K562 (cell line): ENCODE data around the gene BCAS3. TPM values are rescaled to one million over a fixed set of nuclear protein-coding genes. Genes with fewer than 3 reads are reported as not detected.

Experiments used
- ATAC-seq: fragments of 200-7000 bp; cut with Tn5 transposase; 3 replicates; pipeline ENCODE4 v1.9.1; 2020; ENCODE audit warnings: moderate library complexity
- BruUV-seq: library from RNA; stranded (reverse); fragments of 400-500 nt; replicated peaks from 2 replicates; lab custom pipeline; 2021; lab: Mats Ljungman, UMichigan
- CTCF ChIA-PET: fragments of 300-600 bp; formaldehyde crosslinking; extraction: SDS; loops from one replicate; lab custom pipeline; 2021; ENCODE audit warnings: low intra/inter-chr PET ratio; lab: Yijun Ruan, JAX
- POLR2A ChIA-PET: fragments of 300-600, 350-650 bp; sonication (Branson Sonifier 250); formaldehyde crosslinking; extraction: SDS; loops from one replicate; lab custom pipeline; 2021; ENCODE audit warnings: antibody characterized with exemption, inconsistent platforms; lab: Yijun Ruan, JAX
- DNase-seq, 4 experiments: peaks; one replicate each; pipeline versions ENCODE4 v3.0.0 to v3.0.0-alpha.2; 2011 to 2018; ENCODE audit warnings: low spot score in 3 of 4, mixed read lengths in 3 of 4; ENCODE audit errors: extremely low read depth in 1 of 4
- FAIRE-seq: peaks from 2 replicates; lab custom pipeline; 2011; peaks lifted over from hg19 to GRCh38; lab: Jason Lieb, UNC
- H2AFZ ChIP-seq: 2 replicates; pipeline ENCODE4 v1.6.0; 2011; ENCODE audit warnings: low read depth, low read length, control low read depth, inconsistent platforms
- H3K27ac ChIP-seq: fragments of 200-600 bp; 3 replicates; pipeline ENCODE4 v1.8.0; 2011; ENCODE audit warnings: low read depth, mild to moderate bottlenecking, control low read depth, inconsistent platforms, low read length, moderate library complexity, mixed read lengths; ENCODE audit errors: extremely low read depth
- H3K27me3 ChIP-seq, 2 experiments: fragments of 300-600 bp in 1 of 2; 2 replicates in 1 of 2; 3 replicates in 1 of 2; pipeline versions ENCODE4 v1.6.0 to v1.8.0; 2011; ENCODE audit warnings: inconsistent platforms in 2 of 2, low read length in 2 of 2, mild to moderate bottlenecking in 1 of 2, mixed read lengths in 1 of 2, moderate library complexity in 1 of 2; ENCODE audit not compliant: control insufficient read depth in 2 of 2, insufficient read depth in 2 of 2
- H3K36me3 ChIP-seq: fragments of 300-600 bp; 3 replicates; pipeline ENCODE4 v1.8.0; 2011; ENCODE audit warnings: mild to moderate bottlenecking, low read length, inconsistent platforms; ENCODE audit not compliant: control insufficient read depth, insufficient read depth
- H3K4me1 ChIP-seq, 2 experiments: fragments of 200-600 bp in 1 of 2; replicated peaks in 1 of 2; 2 replicates in 1 of 2; 3 replicates in 1 of 2; pipeline versions ENCODE4 v1.5.1 to v1.8.0; 2011; ENCODE audit warnings: inconsistent platforms in 2 of 2, low read length in 2 of 2, mild to moderate bottlenecking in 1 of 2, mixed read lengths in 1 of 2, moderate library complexity in 1 of 2; ENCODE audit not compliant: control insufficient read depth in 2 of 2, insufficient read depth in 2 of 2
- H3K4me2 ChIP-seq: 2 replicates; pipeline ENCODE4 v1.6.1; 2011; ENCODE audit warnings: low read length, control low read depth, inconsistent platforms, mixed read lengths; ENCODE audit not compliant: insufficient read depth
- H3K4me3 ChIP-seq: fragments of 200-600 bp; sonication (generic), shearing (Covaris generic); 2 replicates; pipeline ENCODE4 v1.5.1; 2016; ENCODE audit warnings: control low read depth, inconsistent platforms
- H3K79me2 ChIP-seq: fragments of 200-600 bp; 3 replicates; pipeline ENCODE4 v1.8.0; 2011; ENCODE audit warnings: low read length, inconsistent platforms; ENCODE audit not compliant: control insufficient read depth, insufficient read depth
- H3K9ac ChIP-seq, 2 experiments: 2 replicates each; pipeline versions ENCODE4 v1.6.0 to v1.6.1; 2011; ENCODE audit warnings: low read depth in 2 of 2, low read length in 2 of 2, control low read depth in 1 of 2, inconsistent platforms in 1 of 2, mild to moderate bottlenecking in 1 of 2, mixed read lengths in 1 of 2; ENCODE audit not compliant: insufficient read depth in 1 of 2
- H3K9me1 ChIP-seq: one replicate; pipeline ENCODE4 v1.6.0; 2011; ENCODE audit warnings: inconsistent platforms, mild to moderate bottlenecking, low read length, moderate library complexity; ENCODE audit not compliant: control insufficient read depth, insufficient read depth
- H3K9me3 ChIP-seq: replicated peaks from 2 replicates; pipeline ENCODE4 v1.5.1; 2011; ENCODE audit warnings: low read depth, low read length, inconsistent platforms; ENCODE audit not compliant: control insufficient read depth, insufficient read depth
- H4K20me1 ChIP-seq: replicated peaks from 2 replicates; pipeline ENCODE4 v1.6.1; 2011; ENCODE audit warnings: low read length, inconsistent platforms, mixed read lengths; ENCODE audit not compliant: control insufficient read depth, insufficient read depth
- ARID1B ChIP-seq: fragments of 450-650 bp; IDR thresholded peaks from 2 replicates; pipeline ENCODE4 v1.6.1; 2016; ENCODE audit warnings: antibody characterized with exemption, mild to moderate bottlenecking, inconsistent platforms
- BCLAF1 ChIP-seq, 2 experiments: fragments of 450-650 bp in 1 of 2; IDR thresholded peaks; 2 replicates each; pipeline ENCODE4 v1.6.1; 2011 to 2017; ENCODE audit warnings: low read depth in 2 of 2, antibody characterized with exemption in 1 of 2, borderline replicate concordance in 1 of 2, low read length in 1 of 2, mild to moderate bottlenecking in 1 of 2, mixed read lengths in 1 of 2; ENCODE audit not compliant: control insufficient read depth in 1 of 2
- CSDE1 ChIP-seq, 2 experiments: fragments of 450-650 bp; IDR thresholded peaks; 2 replicates each; pipeline ENCODE4 v1.6.1; 2016; ENCODE audit warnings: mild to moderate bottlenecking in 1 of 2
- MAZ ChIP-seq, 2 experiments: fragments of 450-650 bp in 1 of 2; sonication (generic) in 1 of 2; formaldehyde crosslinking; IDR thresholded peaks in 1 of 2; conservative IDR thresholded peaks in 1 of 2; 2 replicates each; pipeline versions ENCODE4 v1.4.0 to v1.5.0; 2020; ENCODE audit warnings: mild to moderate bottlenecking in 1 of 2, missing genetic modification reagents in 1 of 2
- NR1H2 ChIP-seq: sonication (generic); formaldehyde crosslinking; IDR thresholded peaks from 2 replicates; pipeline ENCODE4 v1.4.0; 2020; ENCODE audit warnings: mild to moderate bottlenecking, missing genetic modification reagents
- RAD21 ChIP-seq, 2 experiments: fragments of 250-450 bp in 1 of 2; fragments of 450-650 bp in 1 of 2; sonication (Bioruptor Pico) in 1 of 2; formaldehyde crosslinking in 1 of 2; IDR thresholded peaks in 1 of 2; conservative IDR thresholded peaks in 1 of 2; 2 replicates each; pipeline versions ENCODE4 v1.4.0 to v1.8.0; 2020 to 2022; ENCODE audit warnings: mild to moderate bottlenecking in 2 of 2, moderate library complexity in 1 of 2
- XRCC5 ChIP-seq: fragments of 200-400 bp; formaldehyde crosslinking; IDR thresholded peaks from 2 replicates; pipeline ENCODE4 v1.6.1; 2017; ENCODE audit warnings: low read depth, mild to moderate bottlenecking, low read length
- ZBTB11 ChIP-seq, 3 experiments: fragments of 200-800 bp in 1 of 3; fragments of 250-450 bp in 1 of 3; fragments of 450-650 bp in 1 of 3; sonication (Bioruptor Pico) in 1 of 3; sonication (Bioruptor generic) in 1 of 3; formaldehyde crosslinking in 1 of 3; IDR thresholded peaks; 2 replicates each; pipeline versions ENCODE4 v1.6.1 to v1.8.0; 2016 to 2022; ENCODE audit warnings: mild to moderate bottlenecking in 2 of 3, missing genetic modification characterization in 2 of 3, missing compliant biosample characterization in 1 of 3, moderate library complexity in 1 of 3
- ZNF668 ChIP-seq: fragments of 250-450 bp; sonication (Bioruptor Pico); IDR thresholded peaks from 2 replicates; pipeline ENCODE4 v1.8.0; 2022; ENCODE audit warnings: mild to moderate bottlenecking, inconsistent platforms
- ZNF764 ChIP-seq: fragments of 250-450 bp; sonication (Bioruptor Pico); IDR thresholded peaks from 2 replicates; pipeline ENCODE4 v1.4.0; 2020; ENCODE audit warnings: low read depth, mild to moderate bottlenecking, moderate library complexity
- WGBS: fragments of 100-300 bp; shearing (Covaris generic); methylation state at CpG from one replicate; pipeline ENCODE4 v1.1.6; 2016; ENCODE audit warnings: low coverage, mixed read lengths; ENCODE audit not compliant: insufficient coverage; ENCODE audit errors: missing lambda C conversion rate; 5-methylcytosine and 5-hydroxymethylcytosine counted together
- in situ Hi-C: fragments of 300-500 bp; cut with MboI; formaldehyde crosslinking; loops from 4 replicates; pipeline ENCODE4 v1.15.0; 2018; ENCODE audit warnings: inconsistent platforms, mixed read lengths
- intact Hi-C: fragments of 100-400 bp; cut with micrococcal nuclease; formaldehyde crosslinking; loops from 2 replicates; pipeline ENCODE4 v1.14.2; 2022
- polyA plus RNA-seq, 8 experiments: library from polyadenylated mRNA; depleted of rRNA in 4 of 8; stranded (reverse) in 5 of 8; unstranded in 3 of 8; fragments of >200 nt; fragmentation: Nextera tagmentation in 2 of 8; fragmentation: Illumina TruSeq in 1 of 8; extraction: Ambion mirVana in 2 of 8; extraction: Trizol in 1 of 8; gene quantifications; 2 replicates each; pipeline versions ENCODE4 v1.2.1 to v1.2.3, GENCODE V29; 2011 to 2014; ENCODE audit warnings: inconsistent platforms in 1 of 8, missing spikeins in 1 of 8
- total RNA-seq, 7 experiments: library from RNA; depleted of rRNA in 6 of 7; stranded (reverse); fragments of >200 nt in 6 of 7; fragmentation: Illumina TruSeq in 2 of 7; extraction: Trizol in 2 of 7; gene quantifications; 2 replicates each; pipeline versions ENCODE4 v1.2.1 to v1.2.3, GENCODE V29; 2011 to 2021; ENCODE audit warnings: low replicate concordance in 1 of 7

BCAS3 gene
- total and polyA plus RNA-seq, 9 of the 15 experiments (the other 6 are each of a cell fraction or from before 2014, with no cell fraction given), result 1.9 to 5.5 (median 3.5) TPM

DNA sequence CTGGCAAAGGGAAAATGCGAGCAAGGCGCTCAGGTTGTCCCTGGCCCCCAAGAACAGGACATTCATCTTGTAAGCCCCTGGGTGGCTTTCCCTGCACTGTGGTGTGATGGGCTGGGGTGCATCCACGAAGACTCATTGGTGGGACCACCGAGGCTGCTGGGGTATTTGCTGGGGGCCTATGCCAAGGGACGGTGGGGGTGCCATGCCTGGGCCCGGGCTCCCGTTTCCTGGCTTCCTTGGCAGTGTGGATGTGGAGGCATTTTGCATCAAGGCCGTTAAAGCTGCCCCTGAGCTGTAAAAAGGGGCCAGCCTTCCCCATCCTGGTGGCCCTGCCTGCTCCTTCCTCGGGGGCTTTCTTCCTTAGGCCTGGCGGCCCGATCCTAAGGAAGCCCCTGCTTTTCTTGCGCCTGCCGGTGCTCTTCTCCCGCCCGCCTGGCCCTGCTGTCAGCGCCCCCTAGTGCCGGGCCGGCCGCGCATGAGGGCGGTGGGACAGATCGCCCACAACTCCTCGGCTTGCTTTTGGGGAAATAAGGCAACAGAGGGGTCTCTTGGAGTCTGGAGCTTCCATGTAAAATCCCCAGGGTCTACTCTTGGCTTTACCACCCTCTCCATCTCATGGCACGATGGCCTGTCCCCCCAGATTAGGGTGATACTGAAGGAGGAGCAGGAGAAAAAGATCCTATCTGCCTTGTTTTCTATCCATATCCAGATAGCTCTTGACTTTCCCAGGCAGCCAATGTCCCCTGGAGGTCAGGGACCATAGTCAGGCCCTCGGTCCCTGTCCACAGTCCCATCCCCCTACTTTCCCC is 712.2 kb downstream of the BCAS3 start:
- no TSS peak for BruUV-seq
- no peaks in the 10 kb centered on the region for H3K9me3 ChIP-seq
- no peaks in the 10 kb centered on the region for H3K79me2 ChIP-seq
- H3K27me3 ChIP-seq, result peaks cover 0 to 48% of the 10 kb centered on the region in 2 experiments; a peak in 3 of 5 replicates
- no peak overlapping the region for H3K27ac ChIP-seq
- no peaks in the 10 kb centered on the region for H3K36me3 ChIP-seq
- 10% methylated on average over 25 of the region's 25 CpGs for WGBS
- in situ Hi-C loops (no loop called here), intact Hi-C loops (loop anchor here (5.0 kb wide), 1 partner anchor 668 kb away; no protein-coding TSS in a partner anchor)
- 0 out of 4 replicates have a peak overlapping the region, but pooled peaks of 1 of the 2 experiments have one; percentile 7 for H3K9ac ChIP-seq
- DNase-seq, result peak; percentile 40 to 75 (median 69)
- POLR2A ChIA-PET, result no interaction called here
- peak; percentile 87 for ATAC-seq
- H3K9me1 ChIP-seq, result no peaks in the 10 kb centered on the region
- H3K4me3 ChIP-seq, result no peak overlapping the region
- peaks cover 13% of the 10 kb centered on the region; the same call in 1 of the 2 replicates for H4K20me1 ChIP-seq
- FAIRE-seq, result no peak
- CTCF ChIA-PET, result interaction anchor here (1.0 to 2.1 kb wide), 2 partner anchors 418 to 668 kb away, joined by 4 to 9 read pairs; no protein-coding TSS in a partner anchor
- no peak overlapping the region for H2AFZ ChIP-seq
- H3K4me1 ChIP-seq, result peaks cover 0 to 10% of the 10 kb centered on the region in 2 experiments; a peak in 2 of 5 replicates
- no peak overlapping the region for H3K4me2 ChIP-seq
- no peak for TF ChIP-seq ARID1B
- TF ChIP-seq XRCC5, result 0 out of 2 replicates have a peak, but pooled peaks have one; percentile 53
- TF ChIP-seq BCLAF1 (IDR thresholded peaks at IDR 0.05; ENCODE audit: borderline replicate concordance in 1 of 2, control insufficient read depth in 1 of 2, low read depth in 2 of 2, low read length in 1 of 2), result 0 out of 4 replicates have a peak, but pooled peaks of 1 of the 2 experiments have one; percentile 47
- no peak for TF ChIP-seq ZNF668 (CRISPR knock-in tag)
- TF ChIP-seq NR1H2 (CRISPR knock-in tag), result 0 out of 2 replicates have a peak, but pooled peaks have one; percentile 28
- no peak for TF ChIP-seq ZNF764 (CRISPR knock-in tag)
- TF ChIP-seq CSDE1 (IDR thresholded peaks at IDR 0.05), result no peak
- peak in 1 of 3 experiments; percentile 40; a peak in 2 of 6 replicates for TF ChIP-seq ZBTB11 (CRISPR knock-in tag; IDR thresholded peaks at IDR 0.05)
- peak; percentile 39 to 77; a peak in 3 of 4 replicates for TF ChIP-seq RAD21 (CRISPR knock-in tag; conservative IDR thresholded peaks at IDR 0.05 in 1 of 2, IDR thresholded peaks at IDR 0.05 in 1 of 2)
- TF ChIP-seq MAZ (CRISPR knock-in tag; conservative IDR thresholded peaks at IDR 0.05 in 1 of 2, IDR thresholded peaks at IDR 0.05 in 1 of 2), result 0 out of 4 replicates have a peak, but pooled peaks of 1 of the 2 experiments have one; percentile 33
